ENCODE measurements around the gene PDE6G. TPM values are rescaled to one million over a fixed set of nuclear protein-coding genes. Genes with fewer than 3 reads are reported as not detected.
A peak's percentile ranks its signal among the peaks of the same experiment; 100 is the strongest.

Gene PDE6G
- total and polyA plus RNA-seq, 2 experiments from 2014 or later = 0.37 to 0.87 TPM

GRCh38 chr17:81666342-81667191 lies 10.2 kb upstream of the PDE6G start, which contains the start of the genes CCDC137 and OXLD1:
CCDC137 (plus strand) TSS chr17:81666737; CDS start chr17:81666767, 30 bp downstream.
OXLD1 (minus strand) TSS chr17:81666605; CDS start chr17:81666577, 28 bp downstream.
- peak; percentile 98 for DNase-seq (ENCODE audit: low spot score)
- Histone ChIP-seq H4K20me1 (ENCODE audit: insufficient read depth, poor library complexity, severe bottlenecking) (no peaks in the 10 kb centered on the region), H3K9me3 (ENCODE audit: low read depth) (no peaks in the 10 kb centered on the region), H3K4me3 (peak within 1 kb of the TSS; percentile 89), H3K27me3 (no peaks in the 10 kb centered on the region), H3K9me2 (replicated peaks; ENCODE audit: insufficient read depth) (no peaks in the 10 kb centered on the region), H3K27ac (peak within 1 kb of the TSS; percentile 94), H3K4me2 (peak within 1 kb of the TSS; percentile 88), H3K36me3 (replicated peaks; ENCODE audit: insufficient read depth, low read depth) (no peaks in the 10 kb centered on the region), H3K79me2 (peaks cover 34% of the 10 kb centered on the region), H2AFZ (peak within 1 kb of the TSS; percentile 85), H3K4me1 (ENCODE audit: insufficient read depth) (peaks cover 15% of the 10 kb centered on the region)
- no peak for TF ChIP-seq EZH2 (IDR thresholded peaks at IDR 0.05; ENCODE audit: borderline replicate concordance)
- no peak for TF ChIP-seq CTCF (IDR thresholded peaks at IDR 0.05; ENCODE audit: poor library complexity)
- no peak for TF ChIP-seq EZH2phosphoT487 (IDR thresholded peaks at IDR 0.05; ENCODE audit: low read depth, severe bottlenecking, unreplicated experiment)
- WGBS (ENCODE audit: low lambda C conversion rate, missing lambda C conversion rate) = 2% methylated on average over 78 of the region's 96 CpGs

- Histone ChIP-seq H3K9me3 (ENCODE audit: low read depth) (no peaks in the 10 kb centered on the region), H3K4me1 (ENCODE audit: insufficient read depth) (peaks cover 15% of the 10 kb centered on the region), H4K20me1 (ENCODE audit: insufficient read depth, poor library complexity, severe bottlenecking) (no peaks in the 10 kb centered on the region), H3K79me2 (peaks cover 34% of the 10 kb centered on the region), H3K4me3 (peak overlapping the region; percentile 89), H3K27ac (peak overlapping the region; percentile 94), H2AFZ (peak overlapping the region; percentile 85), H3K36me3 (replicated peaks; ENCODE audit: insufficient read depth, low read depth) (no peaks in the 10 kb centered on the region), H3K9me2 (replicated peaks; ENCODE audit: insufficient read depth) (no peaks in the 10 kb centered on the region), H3K27me3 (no peaks in the 10 kb centered on the region), H3K4me2 (peak overlapping the region; percentile 88)
- no peak for DNase-seq (ENCODE audit: low spot score)
- 1% methylated on average over 16 of the region's 16 CpGs for WGBS (ENCODE audit: low lambda C conversion rate, missing lambda C conversion rate)
- TF ChIP-seq EZH2 (IDR thresholded peaks at IDR 0.05; ENCODE audit: borderline replicate concordance) (no peak), EZH2phosphoT487 (IDR thresholded peaks at IDR 0.05; ENCODE audit: low read depth, severe bottlenecking, unreplicated experiment) (no peak), CTCF (IDR thresholded peaks at IDR 0.05; ENCODE audit: poor library complexity) (no peak)
Measured at GRCh38 chr17:81666092-81666341, 9.7 kb upstream of the PDE6G start.

DNA sequence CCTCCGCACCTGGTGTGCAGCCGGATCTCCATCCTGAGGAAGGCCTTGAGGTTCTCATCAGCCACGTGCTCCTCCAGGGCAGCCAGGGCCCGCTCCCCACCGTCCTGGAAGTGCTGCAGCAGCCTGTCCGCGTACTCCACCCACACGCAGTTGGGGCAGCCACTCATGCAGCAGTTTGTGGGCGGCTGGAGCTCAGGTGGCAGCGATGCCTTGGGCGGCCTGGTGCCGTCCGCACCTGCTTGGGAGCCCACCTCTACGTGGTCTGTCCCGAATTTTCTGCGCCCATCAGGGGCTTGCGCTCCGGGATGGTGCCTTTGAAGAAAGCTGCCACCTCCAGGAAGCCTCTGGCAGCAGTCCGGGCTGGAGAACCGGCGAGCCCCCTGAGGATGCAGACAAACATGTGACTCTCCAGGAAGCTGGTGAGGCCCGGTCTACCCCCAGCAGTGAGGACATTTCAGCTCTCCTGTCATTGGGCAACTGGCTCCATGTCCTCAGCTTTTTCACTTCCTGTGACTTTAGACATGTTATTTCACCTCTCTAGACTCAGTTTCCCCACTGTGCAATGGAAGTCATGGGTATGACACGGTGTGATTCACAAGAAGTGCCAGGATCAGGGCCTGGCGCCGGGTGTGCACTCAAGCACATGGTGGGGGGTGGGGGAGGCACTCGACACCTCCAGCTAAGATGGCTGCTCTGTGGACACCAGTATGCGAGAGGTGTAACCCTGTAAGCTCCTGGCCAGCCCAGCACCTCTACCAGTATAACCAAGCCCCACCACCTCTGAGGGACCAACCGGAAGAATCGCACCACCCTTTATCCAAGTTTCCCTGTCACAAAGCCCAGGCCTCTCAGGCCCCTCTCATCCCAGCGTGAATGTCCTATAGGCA lies 9.1 kb upstream of the PDE6G start:
- peak overlapping the region; percentile 85 for H2AFZ ChIP-seq
- no peaks in the 10 kb centered on the region for H3K27me3 ChIP-seq
- peaks cover 15% of the 10 kb centered on the region for H3K4me1 ChIP-seq (ENCODE audit: insufficient read depth)
- TF ChIP-seq EZH2 (IDR thresholded peaks at IDR 0.05; ENCODE audit: borderline replicate concordance) (no peak), EZH2phosphoT487 (IDR thresholded peaks at IDR 0.05; ENCODE audit: low read depth, severe bottlenecking, unreplicated experiment) (no peak), CTCF (IDR thresholded peaks at IDR 0.05; ENCODE audit: poor library complexity) (no peak)
- peak overlapping the region; percentile 88 for H3K4me2 ChIP-seq
- H3K79me2 ChIP-seq = peaks cover 34% of the 10 kb centered on the region
- H3K9me2 ChIP-seq (replicated peaks; ENCODE audit: insufficient read depth) = no peaks in the 10 kb centered on the region
- peak overlapping the region; percentile 94 for H3K27ac ChIP-seq
- no peaks in the 10 kb centered on the region for H4K20me1 ChIP-seq (ENCODE audit: insufficient read depth, poor library complexity, severe bottlenecking)
- H3K9me3 ChIP-seq (ENCODE audit: low read depth) = no peaks in the 10 kb centered on the region
- 77% methylated on average over 30 of the region's 30 CpGs for WGBS (ENCODE audit: low lambda C conversion rate, missing lambda C conversion rate)
- no peak for DNase-seq (ENCODE audit: low spot score)
- peak overlapping the region; percentile 89 for H3K4me3 ChIP-seq
- H3K36me3 ChIP-seq (replicated peaks; ENCODE audit: insufficient read depth, low read depth) = no peaks in the 10 kb centered on the region

Data from hepatocyte (in vitro differentiated cells).